ENCODE measurements around the gene SLC47A1. TPM values are rescaled to one million over a fixed set of nuclear protein-coding genes. Genes with fewer than 3 reads are reported as not detected.

SLC47A1 gene, protein sequence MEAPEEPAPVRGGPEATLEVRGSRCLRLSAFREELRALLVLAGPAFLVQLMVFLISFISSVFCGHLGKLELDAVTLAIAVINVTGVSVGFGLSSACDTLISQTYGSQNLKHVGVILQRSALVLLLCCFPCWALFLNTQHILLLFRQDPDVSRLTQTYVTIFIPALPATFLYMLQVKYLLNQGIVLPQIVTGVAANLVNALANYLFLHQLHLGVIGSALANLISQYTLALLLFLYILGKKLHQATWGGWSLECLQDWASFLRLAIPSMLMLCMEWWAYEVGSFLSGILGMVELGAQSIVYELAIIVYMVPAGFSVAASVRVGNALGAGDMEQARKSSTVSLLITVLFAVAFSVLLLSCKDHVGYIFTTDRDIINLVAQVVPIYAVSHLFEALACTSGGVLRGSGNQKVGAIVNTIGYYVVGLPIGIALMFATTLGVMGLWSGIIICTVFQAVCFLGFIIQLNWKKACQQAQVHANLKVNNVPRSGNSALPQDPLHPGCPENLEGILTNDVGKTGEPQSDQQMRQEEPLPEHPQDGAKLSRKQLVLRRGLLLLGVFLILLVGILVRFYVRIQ
- total RNA-seq (2014; rRNA removed; shearing (Covaris generic)), result 3.2 and 5.3 TPM in 2 replicates

DNA sequence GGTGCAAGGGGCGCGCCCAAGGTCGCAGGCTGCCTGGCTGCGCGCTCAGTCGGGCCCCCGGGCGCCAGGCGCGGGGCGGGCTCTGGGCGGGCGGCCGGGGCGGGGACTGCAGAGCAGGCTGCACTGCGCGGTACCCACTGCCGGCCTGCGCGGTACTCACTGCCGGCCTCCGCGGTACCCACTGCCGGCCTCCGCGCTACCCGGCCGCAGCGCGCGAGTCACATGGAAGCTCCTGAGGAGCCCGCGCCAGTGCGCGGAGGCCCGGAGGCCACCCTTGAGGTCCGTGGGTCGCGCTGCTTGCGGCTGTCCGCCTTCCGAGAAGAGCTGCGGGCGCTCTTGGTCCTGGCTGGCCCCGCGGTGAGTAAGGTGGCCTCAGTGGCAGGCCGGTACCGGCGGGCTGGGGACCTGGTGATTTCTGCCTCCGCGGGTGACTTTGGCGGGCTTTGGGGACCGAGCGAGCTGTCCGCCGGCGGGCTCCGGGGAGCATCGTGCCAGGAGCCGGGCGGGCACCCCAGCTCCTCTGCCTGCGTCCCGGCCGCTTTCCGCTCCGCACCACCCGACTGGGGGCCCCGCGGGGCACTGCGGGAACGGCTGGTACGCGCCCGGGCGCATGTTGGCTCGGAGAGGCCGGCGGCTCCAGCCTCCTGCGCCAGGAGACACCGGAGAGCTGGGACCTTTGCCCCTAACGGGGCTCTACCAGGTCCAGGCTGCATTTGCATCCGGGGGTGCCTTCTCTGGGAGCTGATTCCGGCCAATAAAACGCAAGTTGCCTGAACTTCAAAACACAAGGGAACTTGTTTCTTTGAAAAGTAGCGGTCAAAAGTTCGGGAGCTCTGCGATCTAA, at the start of gene SLC47A1:
TSS of gene SLC47A1 (plus strand) at position 137 of the 844 bp plus-strand sequence. CDS start at position 223, 86 bp downstream.

Small RNA genes within 50 kb of the gene (small RNA-seq; reads per million reads assigned to genes)
- gene AC025627.2, result not detected
- not detected for gene NMTRQ-TTG12-1

Other genes starting within 250 kb of the SLC47A1 start
- gene B9D1, start 171.1 kb upstream of the SLC47A1 start, total RNA-seq (2014; rRNA removed; shearing (Covaris generic)), result 44.5 and 57.9 TPM in 2 replicates
- gene MAPK7, start 155.4 kb upstream of the SLC47A1 start, total RNA-seq (2014; rRNA removed; shearing (Covaris generic)), result 5.1 and 6.1 TPM in 2 replicates
- not detected in 2 replicates for gene MFAP4, start 146.7 kb upstream of the SLC47A1 start, total RNA-seq (2014; rRNA removed; shearing (Covaris generic))
- gene RNF112, start 122.6 kb upstream of the SLC47A1 start, total RNA-seq (2014; rRNA removed; shearing (Covaris generic)), result 0.08 and 0.26 TPM in 2 replicates
- gene ALDH3A2, start 114.9 kb downstream of the SLC47A1 start, total RNA-seq (2014; rRNA removed; shearing (Covaris generic)), result 46.0 and 53.2 TPM in 2 replicates
- gene SLC47A2, start 182.7 kb downstream of the SLC47A1 start, total RNA-seq (2014; rRNA removed; shearing (Covaris generic)), result not detected in 2 replicates
- not detected in 2 replicates for gene ALDH3A1, start 214.4 kb downstream of the SLC47A1 start, total RNA-seq (2014; rRNA removed; shearing (Covaris generic))